Endodermal cell (in vitro differentiated cells): ENCODE results near the gene ERICH6. TPM values are rescaled to one million over a fixed set of nuclear protein-coding genes. Genes with fewer than 3 reads are reported as not detected.
A peak's percentile ranks its signal among the peaks of the same experiment; 100 is the strongest.

Experiments used
- DNase-seq: peaks from one replicate; pipeline ENCODE4 v3.0.0-alpha.2; 2017
- H3K27ac ChIP-seq: 2 replicates; pipeline ENCODE4 v1.5.1; 2013; ENCODE audit warnings: mild to moderate bottlenecking, low read depth, low read length, moderate library complexity
- H3K27me3 ChIP-seq: 2 replicates; pipeline ENCODE4 v1.6.1; 2013; ENCODE audit warnings: mild to moderate bottlenecking, low read length, moderate library complexity; ENCODE audit not compliant: insufficient read depth, control insufficient read depth, poor library complexity, severe bottlenecking
- H3K36me3 ChIP-seq: 2 replicates; pipeline ENCODE4 v1.7.0; 2013; ENCODE audit warnings: mild to moderate bottlenecking, low read length, moderate library complexity; ENCODE audit not compliant: control insufficient read depth, insufficient read depth
- H3K4me1 ChIP-seq: one replicate; pipeline ENCODE4 v1.7.0; 2013; ENCODE audit warnings: low read length; ENCODE audit not compliant: control insufficient read depth, insufficient read depth
- H3K4me3 ChIP-seq: 2 replicates; pipeline ENCODE4 v1.5.1; 2013; ENCODE audit warnings: mild to moderate bottlenecking, low read length, moderate library complexity
- H3K9ac ChIP-seq: 2 replicates; pipeline ENCODE4 v1.6.1; 2013; ENCODE audit warnings: mild to moderate bottlenecking, low read length, moderate library complexity; ENCODE audit not compliant: poor library complexity, severe bottlenecking; ENCODE audit errors: extremely low read depth
- H3K9me3 ChIP-seq: 2 replicates; pipeline ENCODE4 v1.6.1; 2013; ENCODE audit warnings: mild to moderate bottlenecking, low read length, moderate library complexity; ENCODE audit not compliant: control insufficient read depth
- H3K27ac Mint-ChIP-seq: 2 replicates; pipeline ENCODE4 v1.8.0; 2020; ENCODE audit warnings: mixed read lengths
- H3K27me3 Mint-ChIP-seq: 2 replicates; pipeline ENCODE4 v1.8.0; 2021; ENCODE audit warnings: mild to moderate bottlenecking, mixed read lengths; ENCODE audit not compliant: insufficient read depth
- H3K36me3 Mint-ChIP-seq: 2 replicates; pipeline ENCODE4 v1.8.0; 2020; ENCODE audit warnings: low read depth, mixed read lengths
- H3K4me1 Mint-ChIP-seq: 2 replicates; pipeline ENCODE4 v1.8.0; 2020; ENCODE audit warnings: mixed read lengths
- H3K4me3 Mint-ChIP-seq: 2 replicates; pipeline ENCODE4 v1.8.0; 2020; ENCODE audit warnings: mild to moderate bottlenecking, moderate library complexity, mixed read lengths
- H3K9me3 Mint-ChIP-seq: 2 replicates; pipeline ENCODE4 v1.8.0; 2020; ENCODE audit warnings: mild to moderate bottlenecking, mixed read lengths
- CTCF ChIP-seq: fragments of 200-600 bp; sonication (generic); conservative IDR thresholded peaks from 2 replicates; pipeline ENCODE4 v1.5.0; 2021; ENCODE audit warnings: antibody characterized with exemption, mild to moderate bottlenecking
- WGBS, 2 experiments: methylation state at CpG; one replicate each; pipeline versions ENCODE4 v1.1.5 to v1.1.7; 2013; ENCODE audit warnings: missing lambda C conversion rate in 2 of 2, mixed read lengths in 1 of 2; ENCODE audit not compliant: insufficient coverage in 1 of 2, insufficient read length in 1 of 2; 5-methylcytosine and 5-hydroxymethylcytosine counted together
- total RNA-seq, 2 donors: library from RNA; stranded (reverse); fragmentation: NEBNext Ultra II Directional in 1 of 2; extraction: Animal tissue kit (Norgen Biotek cat#: 25700) in 1 of 2; gene quantifications; 2 replicates in 1 of 2; 3 replicates in 1 of 2; pipeline ENCODE4 v1.2.1, GENCODE V29; 2021

The ERICH6 gene
- total RNA-seq, 2 donors from 2014 or later = 0.42 TPM; not detected in 1

- no peak overlapping the region for H3K9ac ChIP-seq
- H3K4me1 Mint-ChIP-seq = peaks cover 28% of the 10 kb centered on the region
- H3K27me3 Mint-ChIP-seq = no peaks in the 10 kb centered on the region
- peak; percentile 59 for DNase-seq
- WGBS, 2 experiments = 81% methylated on average over 3 to 6 of the region's 6 CpGs
- H3K4me3 Mint-ChIP-seq = no peak overlapping the region
- no peak overlapping the region for H3K27ac ChIP-seq
- no peak for TF ChIP-seq CTCF
- peaks cover 15% of the 10 kb centered on the region for H3K36me3 ChIP-seq
- no peaks in the 10 kb centered on the region for H3K9me3 ChIP-seq
- peak overlapping the region; percentile 3 for H3K27ac Mint-ChIP-seq
- peaks cover 6% of the 10 kb centered on the region for H3K36me3 Mint-ChIP-seq
- peaks cover under 1% of the 10 kb centered on the region for H3K9me3 Mint-ChIP-seq
- H3K27me3 ChIP-seq = no peaks in the 10 kb centered on the region
- H3K4me1 ChIP-seq = peaks cover 17% of the 10 kb centered on the region
- H3K4me3 ChIP-seq = no peak overlapping the region
Observed at GRCh38 chr3:150635076-150635475, 68.6 kb downstream of the ERICH6 start.

GRCh38 chr3:150631515-150632221, 72.1 kb downstream of the ERICH6 start:
- no peaks in the 10 kb centered on the region for H3K9me3 Mint-ChIP-seq
- no peaks in the 10 kb centered on the region for H3K9me3 ChIP-seq
- no peak for DNase-seq
- no peaks in the 10 kb centered on the region for H3K27me3 Mint-ChIP-seq
- no peak overlapping the region for H3K27ac ChIP-seq
- H3K4me1 ChIP-seq = peaks cover 17% of the 10 kb centered on the region
- no peaks in the 10 kb centered on the region for H3K27me3 ChIP-seq
- no peak for TF ChIP-seq CTCF
- H3K4me3 Mint-ChIP-seq = no peak overlapping the region
- peaks cover 29% of the 10 kb centered on the region for H3K36me3 Mint-ChIP-seq
- H3K9ac ChIP-seq = no peak overlapping the region
- no peak overlapping the region for H3K27ac Mint-ChIP-seq
- whole genome bisulfite sequencing, 2 experiments = 91 to 98% methylated on average over 6 to 7 of the region's 7 CpGs
- peaks cover 34% of the 10 kb centered on the region for H3K4me1 Mint-ChIP-seq
- H3K4me3 ChIP-seq = no peak overlapping the region
- peaks cover 47% of the 10 kb centered on the region for H3K36me3 ChIP-seq

- Mint-ChIP-seq H3K4me3 (no peak overlapping the region), H3K36me3 (peaks cover 41% of the 10 kb centered on the region), H3K4me1 (peaks cover 40% of the 10 kb centered on the region), H3K27ac (no peak overlapping the region), H3K9me3 (no peaks in the 10 kb centered on the region), H3K27me3 (no peaks in the 10 kb centered on the region)
- Histone ChIP-seq H3K4me1 (peaks cover 20% of the 10 kb centered on the region), H3K36me3 (peaks cover 67% of the 10 kb centered on the region), H3K4me3 (no peak overlapping the region), H3K27ac (no peak overlapping the region), H3K9me3 (no peaks in the 10 kb centered on the region), H3K9ac (no peak overlapping the region), H3K27me3 (no peaks in the 10 kb centered on the region)
- 96 to 100% methylated on average over 2 of the region's 2 CpGs for WGBS, 2 experiments
- DNase-seq = no peak
- TF ChIP-seq CTCF = no peak
Observed at GRCh38 chr3:150627557-150627956, 76.2 kb downstream of the ERICH6 start.
